ENCODE results near the gene PTGR2.

DNA sequence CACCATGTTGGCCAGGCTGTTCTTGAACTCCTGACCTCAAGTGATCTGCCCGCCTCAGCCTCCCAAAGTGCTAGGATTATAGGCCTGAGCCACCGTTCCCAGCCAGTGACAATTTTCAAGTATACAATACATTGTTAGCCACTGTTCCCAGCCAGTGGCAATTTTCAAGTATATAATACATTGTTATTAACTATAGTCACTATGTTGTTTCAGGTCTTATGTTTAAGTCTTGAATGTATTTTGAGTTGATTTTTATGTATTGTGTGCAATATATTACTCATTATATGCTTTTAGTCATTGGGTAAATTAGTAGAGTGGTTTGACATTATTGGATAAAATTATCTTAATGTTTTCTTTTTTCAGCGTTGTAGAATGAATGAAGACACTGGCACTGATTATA, 22.0 kb downstream of the PTGR2 start:
- TF ChIP-seq, protein P1, sequence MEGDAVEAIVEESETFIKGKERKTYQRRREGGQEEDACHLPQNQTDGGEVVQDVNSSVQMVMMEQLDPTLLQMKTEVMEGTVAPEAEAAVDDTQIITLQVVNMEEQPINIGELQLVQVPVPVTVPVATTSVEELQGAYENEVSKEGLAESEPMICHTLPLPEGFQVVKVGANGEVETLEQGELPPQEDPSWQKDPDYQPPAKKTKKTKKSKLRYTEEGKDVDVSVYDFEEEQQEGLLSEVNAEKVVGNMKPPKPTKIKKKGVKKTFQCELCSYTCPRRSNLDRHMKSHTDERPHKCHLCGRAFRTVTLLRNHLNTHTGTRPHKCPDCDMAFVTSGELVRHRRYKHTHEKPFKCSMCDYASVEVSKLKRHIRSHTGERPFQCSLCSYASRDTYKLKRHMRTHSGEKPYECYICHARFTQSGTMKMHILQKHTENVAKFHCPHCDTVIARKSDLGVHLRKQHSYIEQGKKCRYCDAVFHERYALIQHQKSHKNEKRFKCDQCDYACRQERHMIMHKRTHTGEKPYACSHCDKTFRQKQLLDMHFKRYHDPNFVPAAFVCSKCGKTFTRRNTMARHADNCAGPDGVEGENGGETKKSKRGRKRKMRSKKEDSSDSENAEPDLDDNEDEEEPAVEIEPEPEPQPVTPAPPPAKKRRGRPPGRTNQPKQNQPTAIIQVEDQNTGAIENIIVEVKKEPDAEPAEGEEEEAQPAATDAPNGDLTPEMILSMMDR (IDR thresholded peaks at IDR 0.05; ENCODE audit: poor library complexity, severe bottlenecking), result no peak
- TF ChIP-seq EP300 (conservative IDR thresholded peaks at IDR 0.05; ENCODE audit: poor library complexity, severe bottlenecking) (no peak), RAD21 (conservative IDR thresholded peaks at IDR 0.05) (no peak), EZH2 (IDR thresholded peaks at IDR 0.05; ENCODE audit: borderline replicate concordance, insufficient read depth, low read length, poor library complexity, severe bottlenecking) (no peak), TAF1 (IDR thresholded peaks at IDR 0.05; ENCODE audit: low read depth) (no peak), POLR2AphosphoS5 (IDR thresholded peaks at IDR 0.05) (no peak), SMC3 (conservative IDR thresholded peaks at IDR 0.05; ENCODE audit: poor library complexity) (no peak)
- TF ChIP-seq, protein P2, sequence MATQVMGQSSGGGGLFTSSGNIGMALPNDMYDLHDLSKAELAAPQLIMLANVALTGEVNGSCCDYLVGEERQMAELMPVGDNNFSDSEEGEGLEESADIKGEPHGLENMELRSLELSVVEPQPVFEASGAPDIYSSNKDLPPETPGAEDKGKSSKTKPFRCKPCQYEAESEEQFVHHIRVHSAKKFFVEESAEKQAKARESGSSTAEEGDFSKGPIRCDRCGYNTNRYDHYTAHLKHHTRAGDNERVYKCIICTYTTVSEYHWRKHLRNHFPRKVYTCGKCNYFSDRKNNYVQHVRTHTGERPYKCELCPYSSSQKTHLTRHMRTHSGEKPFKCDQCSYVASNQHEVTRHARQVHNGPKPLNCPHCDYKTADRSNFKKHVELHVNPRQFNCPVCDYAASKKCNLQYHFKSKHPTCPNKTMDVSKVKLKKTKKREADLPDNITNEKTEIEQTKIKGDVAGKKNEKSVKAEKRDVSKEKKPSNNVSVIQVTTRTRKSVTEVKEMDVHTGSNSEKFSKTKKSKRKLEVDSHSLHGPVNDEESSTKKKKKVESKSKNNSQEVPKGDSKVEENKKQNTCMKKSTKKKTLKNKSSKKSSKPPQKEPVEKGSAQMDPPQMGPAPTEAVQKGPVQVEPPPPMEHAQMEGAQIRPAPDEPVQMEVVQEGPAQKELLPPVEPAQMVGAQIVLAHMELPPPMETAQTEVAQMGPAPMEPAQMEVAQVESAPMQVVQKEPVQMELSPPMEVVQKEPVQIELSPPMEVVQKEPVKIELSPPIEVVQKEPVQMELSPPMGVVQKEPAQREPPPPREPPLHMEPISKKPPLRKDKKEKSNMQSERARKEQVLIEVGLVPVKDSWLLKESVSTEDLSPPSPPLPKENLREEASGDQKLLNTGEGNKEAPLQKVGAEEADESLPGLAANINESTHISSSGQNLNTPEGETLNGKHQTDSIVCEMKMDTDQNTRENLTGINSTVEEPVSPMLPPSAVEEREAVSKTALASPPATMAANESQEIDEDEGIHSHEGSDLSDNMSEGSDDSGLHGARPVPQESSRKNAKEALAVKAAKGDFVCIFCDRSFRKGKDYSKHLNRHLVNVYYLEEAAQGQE (IDR thresholded peaks at IDR 0.05; ENCODE audit: borderline replicate concordance), result no peak

Data from neural cell (in vitro differentiated cells).